ENCODE measurements around the gene CCDC178.

- TF ChIP-seq POLR2A (IDR thresholded peaks at IDR 0.05) (no peak), CTCF (IDR thresholded peaks at IDR 0.05) (peak in 3 of 4 experiments; percentile 28 to 48 (median 48))
Measured at GRCh38 chr18:33440060-33441043, at the start of gene CCDC178.

Measured in prostate gland (tissue), 2 donors.